Measurements from ENCODE around the gene AS3MT.
A peak's percentile ranks its signal among the peaks of the same experiment; 100 is the strongest.
"Not testable (repeated sequence)": the region's sequence is repeated elsewhere in the genome, so short reads cannot be mapped to it uniquely, and the experiment has no call there.

AS3MT gene

GRCh38 chr10:102926842-102927241 lies 57.6 kb downstream of the AS3MT start:
- peaks cover 6% of the 10 kb centered on the region for H3K36me3 Mint-ChIP-seq (ENCODE audit: low read depth)
- no peak overlapping the region for H3K4me3 Mint-ChIP-seq
- H3K9me3 Mint-ChIP-seq = no peaks in the 10 kb centered on the region
- H3K4me1 Mint-ChIP-seq (ENCODE audit: low read depth) = peaks cover 31% of the 10 kb centered on the region
- H3K27me3 Mint-ChIP-seq = no peaks in the 10 kb centered on the region
- no peak overlapping the region for H3K27ac Mint-ChIP-seq

GRCh38 chr10:102927311-102928010 lies 58.2 kb downstream of the AS3MT start:
- H3K9me3 Mint-ChIP-seq = no peaks in the 10 kb centered on the region
- H3K36me3 Mint-ChIP-seq (ENCODE audit: low read depth) = peaks cover 7% of the 10 kb centered on the region
- H3K27me3 Mint-ChIP-seq = no peaks in the 10 kb centered on the region
- no peak overlapping the region for H3K4me3 Mint-ChIP-seq
- peaks cover 28% of the 10 kb centered on the region for H3K4me1 Mint-ChIP-seq (ENCODE audit: low read depth)
- H3K27ac Mint-ChIP-seq = no peak overlapping the region

DNA sequence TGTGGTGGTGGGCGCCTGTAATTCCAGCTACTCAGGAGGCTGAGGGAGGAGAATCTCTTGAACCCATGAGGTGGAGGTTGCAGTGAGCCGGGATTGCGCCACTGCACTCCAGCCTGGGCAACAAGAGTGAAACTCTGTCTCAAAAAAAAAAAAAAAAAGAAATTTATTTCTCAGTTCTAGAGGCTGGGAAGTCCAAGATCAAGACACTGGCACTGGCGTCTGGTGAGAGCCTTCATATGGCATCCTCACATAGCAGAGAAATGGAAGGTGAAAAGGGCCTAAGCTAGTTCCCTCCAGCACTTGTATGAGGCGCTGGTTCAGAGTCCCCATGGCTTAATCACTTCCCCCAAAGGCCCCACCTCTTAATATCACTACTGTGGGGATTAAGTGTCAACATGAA lies 59.2 kb downstream of the AS3MT start:
- not testable (repeated sequence) for H3K9me3 Mint-ChIP-seq; H3K27me3 Mint-ChIP-seq; H3K27ac Mint-ChIP-seq; H3K36me3 Mint-ChIP-seq (ENCODE audit: low read depth); H3K4me3 Mint-ChIP-seq
- H3K4me1 Mint-ChIP-seq (ENCODE audit: low read depth) = peaks cover 19% of the 10 kb centered on the region

- Mint-ChIP-seq H3K4me1 (ENCODE audit: low read depth) (peaks cover 14% of the 10 kb centered on the region), H3K27ac (no peak overlapping the region), H3K27me3 (no peaks in the 10 kb centered on the region), H3K36me3 (ENCODE audit: low read depth) (peaks cover 7% of the 10 kb centered on the region), H3K4me3 (no peak overlapping the region), H3K9me3 (no peaks in the 10 kb centered on the region)
These were observed 61.5 kb downstream of the AS3MT start for GRCh38 chr10:102930720-102931119.

- Mint-ChIP-seq H3K4me1 (ENCODE audit: low read depth) (peaks cover 23% of the 10 kb centered on the region), H3K27me3 (no peaks in the 10 kb centered on the region), H3K27ac (no peak overlapping the region), H3K36me3 (ENCODE audit: low read depth) (peaks cover 7% of the 10 kb centered on the region), H3K9me3 (no peaks in the 10 kb centered on the region), H3K4me3 (no peak overlapping the region)
These were observed 62.4 kb downstream of the AS3MT start for GRCh38 chr10:102931643-102932042.

- Mint-ChIP-seq H3K36me3 (ENCODE audit: low read depth) (peaks cover 4% of the 10 kb centered on the region), H3K9me3 (no peaks in the 10 kb centered on the region), H3K4me1 (ENCODE audit: low read depth) (peaks cover 16% of the 10 kb centered on the region), H3K27ac (no peak overlapping the region), H3K4me3 (no peak overlapping the region), H3K27me3 (no peaks in the 10 kb centered on the region)
These were observed 66.2 kb downstream of the AS3MT start for GRCh38 chr10:102935505-102935904.

DNA sequence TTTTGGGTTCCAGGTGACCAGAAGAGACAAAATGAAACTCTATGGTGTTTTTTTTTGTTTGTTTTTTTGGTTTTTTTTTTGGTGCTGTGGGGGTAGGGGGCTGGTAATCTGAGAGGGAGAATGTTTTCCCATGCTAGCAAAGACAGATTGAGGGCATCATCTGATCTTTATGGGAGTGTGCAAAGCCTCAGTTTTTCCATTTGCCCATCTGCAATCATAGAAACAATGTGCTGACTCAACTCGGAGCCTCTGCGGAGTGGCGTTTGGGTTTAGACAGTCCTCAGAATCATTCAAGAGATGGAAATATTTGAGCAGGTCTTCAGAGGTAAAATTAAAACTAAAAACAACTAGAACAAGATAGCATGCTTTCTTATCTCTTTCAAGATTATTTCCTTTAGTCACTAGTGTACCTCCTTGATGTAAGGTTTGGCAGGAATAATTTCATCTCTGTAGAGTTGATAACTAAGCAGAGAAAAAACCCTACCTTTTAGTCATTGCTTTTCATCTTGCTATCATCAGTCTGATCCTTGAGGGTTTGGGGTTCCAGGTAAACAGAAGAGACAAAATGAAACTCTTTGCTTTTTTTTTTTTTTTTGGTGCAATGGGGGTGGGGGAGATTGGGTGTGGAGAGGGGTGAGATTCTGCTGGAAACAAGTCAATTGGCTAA lies 66.8 kb downstream of the AS3MT start:
- Mint-ChIP-seq H3K27ac (peak overlapping the region; percentile 76), H3K9me3 (no peaks in the 10 kb centered on the region), H3K27me3 (no peaks in the 10 kb centered on the region), H3K36me3 (ENCODE audit: low read depth) (peaks cover 4% of the 10 kb centered on the region), H3K4me3 (peak overlapping the region; percentile 8), H3K4me1 (ENCODE audit: low read depth) (peaks cover 16% of the 10 kb centered on the region)

DNA sequence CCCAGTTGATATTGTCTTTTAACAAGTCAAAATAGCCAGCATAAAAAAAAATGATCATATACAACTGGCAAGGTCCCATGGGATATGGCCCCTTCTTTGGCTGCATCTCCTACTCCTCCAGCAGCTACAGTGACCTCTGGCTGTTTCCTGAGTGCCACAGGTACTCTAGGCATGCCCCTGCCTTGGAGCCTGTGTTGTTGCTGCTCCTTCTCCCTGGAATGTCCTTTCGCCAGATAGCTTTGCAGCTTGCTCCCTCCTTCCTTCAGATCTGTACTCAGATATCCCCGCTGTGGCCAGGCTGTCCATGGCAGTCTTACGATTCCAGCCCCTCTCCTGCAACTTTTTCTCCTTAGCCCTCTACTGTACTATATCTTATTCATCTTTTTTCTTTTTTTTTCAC lies 72.1 kb downstream of the AS3MT start:
- Mint-ChIP-seq H3K4me1 (ENCODE audit: low read depth) (peaks cover 3% of the 10 kb centered on the region), H3K36me3 (ENCODE audit: low read depth) (no peaks in the 10 kb centered on the region), H3K4me3 (no peak overlapping the region), H3K27me3 (no peaks in the 10 kb centered on the region), H3K9me3 (no peaks in the 10 kb centered on the region), H3K27ac (no peak overlapping the region)

GRCh38 chr10:102945449-102945848 lies 76.2 kb downstream of the AS3MT start:
- Mint-ChIP-seq H3K4me1 (ENCODE audit: low read depth) (no peaks in the 10 kb centered on the region), H3K4me3 (no peak overlapping the region), H3K27ac (no peak overlapping the region), H3K9me3 (no peaks in the 10 kb centered on the region), H3K27me3 (no peaks in the 10 kb centered on the region), H3K36me3 (ENCODE audit: low read depth) (no peaks in the 10 kb centered on the region)

DNA sequence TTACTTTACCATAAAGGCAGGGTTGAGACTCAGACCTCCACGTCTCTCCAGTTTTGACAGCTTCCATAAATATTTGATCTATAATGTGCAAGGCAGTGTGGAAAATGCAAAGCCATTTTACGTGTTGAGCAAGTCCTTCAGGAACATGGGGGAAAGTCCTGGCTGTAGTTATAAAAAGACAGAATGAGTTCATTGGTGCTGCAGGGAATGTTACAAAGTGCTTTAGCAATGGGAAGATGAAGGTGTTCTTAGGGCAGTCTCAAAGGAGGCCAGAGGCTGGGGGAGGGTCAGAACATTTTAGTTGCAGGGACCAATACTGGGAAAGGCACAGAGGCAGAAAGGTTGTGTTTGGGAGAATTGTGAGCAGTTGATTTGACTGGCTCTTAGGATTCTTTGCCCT lies 76.7 kb downstream of the AS3MT start:
- no peaks in the 10 kb centered on the region for H3K9me3 Mint-ChIP-seq
- no peaks in the 10 kb centered on the region for H3K27me3 Mint-ChIP-seq
- H3K36me3 Mint-ChIP-seq (ENCODE audit: low read depth) = no peaks in the 10 kb centered on the region
- H3K4me3 Mint-ChIP-seq = no peak overlapping the region
- no peaks in the 10 kb centered on the region for H3K4me1 Mint-ChIP-seq (ENCODE audit: low read depth)
- no peak overlapping the region for H3K27ac Mint-ChIP-seq

GRCh38 chr10:102946992-102947391 lies 77.7 kb downstream of the AS3MT start:
- H3K9me3 Mint-ChIP-seq = no peaks in the 10 kb centered on the region
- no peaks in the 10 kb centered on the region for H3K36me3 Mint-ChIP-seq (ENCODE audit: low read depth)
- no peaks in the 10 kb centered on the region for H3K4me1 Mint-ChIP-seq (ENCODE audit: low read depth)
- no peak overlapping the region for H3K27ac Mint-ChIP-seq
- no peak overlapping the region for H3K4me3 Mint-ChIP-seq
- no peaks in the 10 kb centered on the region for H3K27me3 Mint-ChIP-seq

DNA sequence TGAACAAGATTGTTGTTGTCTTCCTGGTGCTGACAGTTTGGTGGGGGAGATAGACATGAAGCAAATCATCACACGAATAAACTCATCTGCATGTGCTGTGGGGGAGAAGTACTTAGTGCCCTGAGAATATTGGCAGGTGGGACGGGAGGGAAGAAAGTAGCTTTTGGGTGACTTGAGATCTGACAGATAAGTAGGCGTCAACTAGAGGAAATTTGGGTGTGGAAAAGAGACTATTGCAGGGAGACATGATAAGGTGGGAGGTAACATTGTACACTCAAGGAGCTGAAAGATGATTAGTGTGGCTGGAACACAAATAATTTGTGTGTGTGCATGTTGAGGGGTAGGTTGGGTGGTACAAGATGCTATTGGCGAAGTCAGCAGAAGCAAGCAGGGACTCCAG lies 78.9 kb downstream of the AS3MT start:
- H3K4me1 Mint-ChIP-seq (ENCODE audit: low read depth) = no peaks in the 10 kb centered on the region

DNA sequence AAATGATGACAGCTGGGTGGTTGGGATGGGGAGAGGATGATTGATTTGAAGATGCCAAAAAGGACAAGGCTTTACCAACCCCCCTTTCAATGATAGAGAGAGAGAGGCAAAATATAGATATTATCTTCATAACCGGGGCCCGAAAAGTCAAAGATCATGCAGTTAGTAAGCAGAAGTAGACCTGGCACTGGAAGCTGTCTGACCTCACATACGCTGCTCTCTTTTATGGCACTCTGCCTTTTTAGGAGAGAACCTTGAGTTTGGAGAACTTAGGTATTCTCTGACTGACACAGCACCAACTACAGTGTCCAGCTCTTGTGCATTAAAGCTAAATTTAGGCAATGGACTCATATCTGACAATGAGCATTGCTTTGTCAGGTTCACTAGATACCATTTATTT lies 79.5 kb downstream of the AS3MT start:
- Mint-ChIP-seq H3K27me3 (no peaks in the 10 kb centered on the region), H3K36me3 (ENCODE audit: low read depth) (no peaks in the 10 kb centered on the region), H3K9me3 (no peaks in the 10 kb centered on the region), H3K4me1 (ENCODE audit: low read depth) (no peaks in the 10 kb centered on the region), H3K27ac (no peak overlapping the region), H3K4me3 (no peak overlapping the region)

More for the DNA sequence above, 78.9 kb downstream of the AS3MT start:
- H3K36me3 Mint-ChIP-seq (ENCODE audit: low read depth) = no peaks in the 10 kb centered on the region
- H3K27me3 Mint-ChIP-seq = no peaks in the 10 kb centered on the region
- no peak overlapping the region for H3K27ac Mint-ChIP-seq
- H3K9me3 Mint-ChIP-seq = no peaks in the 10 kb centered on the region
- no peak overlapping the region for H3K4me3 Mint-ChIP-seq

GRCh38 chr10:102949916-102950315 lies 80.6 kb downstream of the AS3MT start:
- Mint-ChIP-seq H3K9me3 (no peaks in the 10 kb centered on the region), H3K27me3 (no peaks in the 10 kb centered on the region), H3K4me1 (ENCODE audit: low read depth) (no peaks in the 10 kb centered on the region), H3K27ac (no peak overlapping the region), H3K36me3 (ENCODE audit: low read depth) (peaks cover 2% of the 10 kb centered on the region), H3K4me3 (no peak overlapping the region)

GRCh38 chr10:102951316-102951715 lies 82.0 kb downstream of the AS3MT start:
- H3K4me3 Mint-ChIP-seq = no peak overlapping the region
- no peak overlapping the region for H3K27ac Mint-ChIP-seq
- H3K4me1 Mint-ChIP-seq (ENCODE audit: low read depth) = no peaks in the 10 kb centered on the region
- H3K9me3 Mint-ChIP-seq = no peaks in the 10 kb centered on the region
- H3K27me3 Mint-ChIP-seq = no peaks in the 10 kb centered on the region
- peaks cover 4% of the 10 kb centered on the region for H3K36me3 Mint-ChIP-seq (ENCODE audit: low read depth)

Measured in stimulated activated naive CD8-positive, alpha-beta T cell treated with anti-CD3 and anti-CD28 coated beads, Interleukin-15, Interleukin-2, amounts not matched to agents 100 ng/mL and 50 ng/mL, for 24 hours (primary cell).